A549 (cell line): ENCODE measurements around the gene SORCS2.

Source experiments
- CEBPB ChIP-seq, 2 experiments: fragments of >200 bp in 1 of 2; sonication (Bioruptor Twin) in 1 of 2; formaldehyde crosslinking in 1 of 2; IDR thresholded peaks; 2 replicates each; pipeline ENCODE4 v1.6.1; 2012 to 2016
- EP300 ChIP-seq, 2 experiments: fragments of >200 bp; sonication (Bioruptor Twin); formaldehyde crosslinking; IDR thresholded peaks; 2 replicates in 1 of 2; 3 replicates in 1 of 2; pipeline ENCODE4 v1.6.1; 2016 to 2017
- FOSL2 ChIP-seq, 2 experiments: fragments of 450-650 bp in 1 of 2; fragments of >200 bp in 1 of 2; sonication (Bioruptor Twin) in 1 of 2; formaldehyde crosslinking; IDR thresholded peaks; 2 replicates each; pipeline versions ENCODE4 v1.5.0 to v1.6.1; 2016 to 2020; ENCODE audit warnings: mild to moderate bottlenecking in 1 of 2, moderate library complexity in 1 of 2
- NFE2L2 ChIP-seq: fragments of 150-350 bp; conservative IDR thresholded peaks from 2 replicates; pipeline ENCODE4 v1.6.1; 2014; ENCODE audit warnings: low read length
- POLR2A ChIP-seq: IDR thresholded peaks from 2 replicates; pipeline ENCODE4 v1.6.1; 2012; ENCODE audit warnings: mild to moderate bottlenecking, low read length
- RAD21 ChIP-seq, 2 experiments: fragments of >200 bp in 1 of 2; sonication (Bioruptor Twin) in 1 of 2; formaldehyde crosslinking in 1 of 2; IDR thresholded peaks in 1 of 2; conservative IDR thresholded peaks in 1 of 2; 2 replicates in 1 of 2; 3 replicates in 1 of 2; pipeline ENCODE4 v1.6.1; 2012 to 2018; ENCODE audit warnings: inconsistent platforms in 1 of 2
- RFX5 ChIP-seq: fragments of 450-650 bp; IDR thresholded peaks from 2 replicates; pipeline ENCODE4 v1.7.1; 2014; ENCODE audit warnings: antibody characterized with exemption, mild to moderate bottlenecking, moderate library complexity
- ZSCAN20 ChIP-seq: fragments of 250-450 bp; sonication (Bioruptor Pico); IDR thresholded peaks from 2 replicates; pipeline ENCODE4 v1.8.0; 2022; ENCODE audit warnings: mild to moderate bottlenecking, moderate library complexity
- TF ChIP-seq, protein P1 (sequence below): fragments of >200 bp; sonication (Bioruptor Twin); formaldehyde crosslinking; IDR thresholded peaks from 3 replicates; pipeline ENCODE4 v1.5.1; 2016
- TF ChIP-seq, protein P2 (sequence below): IDR thresholded peaks from 2 replicates; pipeline ENCODE4 v1.6.1; 2012
- TF ChIP-seq, protein P3 (sequence below): fragments of >200 bp; sonication (Bioruptor Twin); formaldehyde crosslinking; IDR thresholded peaks from 3 replicates; pipeline ENCODE4 v1.6.1; 2016

DNA sequence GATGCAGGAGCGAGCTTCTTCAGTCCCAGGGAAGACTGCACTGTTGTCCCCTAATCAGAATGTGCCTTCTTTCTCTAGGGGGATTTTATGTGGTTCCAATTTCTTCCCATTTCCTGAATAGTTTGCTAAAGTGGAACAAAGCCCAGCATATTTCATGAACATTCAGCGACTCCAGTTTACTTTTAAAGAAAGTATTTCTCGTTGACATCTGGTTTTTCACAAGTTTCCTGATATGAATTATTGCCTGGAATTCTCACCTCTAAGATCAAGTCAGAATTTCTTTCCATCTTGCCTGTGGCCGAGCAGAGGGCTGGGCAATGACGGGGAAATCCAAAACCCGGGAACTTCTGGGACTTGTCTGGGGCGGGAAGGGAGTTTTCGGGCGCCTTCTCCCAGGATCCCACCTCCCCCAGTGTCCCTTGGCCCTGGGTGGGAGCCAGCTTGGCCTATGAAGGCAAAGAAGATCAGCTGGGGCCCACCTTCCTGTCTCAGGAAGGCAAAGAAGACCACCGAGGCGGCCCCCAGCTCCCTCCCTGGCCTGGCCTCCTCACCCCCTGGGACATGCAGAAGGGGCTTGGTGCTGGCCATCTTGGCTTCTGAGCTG lies 15.4 kb downstream of the SORCS2 start:
- TF ChIP-seq RFX5, result no peak
- TF ChIP-seq, protein P1, sequence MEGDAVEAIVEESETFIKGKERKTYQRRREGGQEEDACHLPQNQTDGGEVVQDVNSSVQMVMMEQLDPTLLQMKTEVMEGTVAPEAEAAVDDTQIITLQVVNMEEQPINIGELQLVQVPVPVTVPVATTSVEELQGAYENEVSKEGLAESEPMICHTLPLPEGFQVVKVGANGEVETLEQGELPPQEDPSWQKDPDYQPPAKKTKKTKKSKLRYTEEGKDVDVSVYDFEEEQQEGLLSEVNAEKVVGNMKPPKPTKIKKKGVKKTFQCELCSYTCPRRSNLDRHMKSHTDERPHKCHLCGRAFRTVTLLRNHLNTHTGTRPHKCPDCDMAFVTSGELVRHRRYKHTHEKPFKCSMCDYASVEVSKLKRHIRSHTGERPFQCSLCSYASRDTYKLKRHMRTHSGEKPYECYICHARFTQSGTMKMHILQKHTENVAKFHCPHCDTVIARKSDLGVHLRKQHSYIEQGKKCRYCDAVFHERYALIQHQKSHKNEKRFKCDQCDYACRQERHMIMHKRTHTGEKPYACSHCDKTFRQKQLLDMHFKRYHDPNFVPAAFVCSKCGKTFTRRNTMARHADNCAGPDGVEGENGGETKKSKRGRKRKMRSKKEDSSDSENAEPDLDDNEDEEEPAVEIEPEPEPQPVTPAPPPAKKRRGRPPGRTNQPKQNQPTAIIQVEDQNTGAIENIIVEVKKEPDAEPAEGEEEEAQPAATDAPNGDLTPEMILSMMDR, result no peak
- no peak for TF ChIP-seq ZSCAN20 (CRISPR knock-in tag)
- no peak for TF ChIP-seq FOSL2 (IDR thresholded peaks at IDR 0.05)
- no peak for TF ChIP-seq FOSL2 (CRISPR knock-in tag; IDR thresholded peaks at IDR 0.05)
- no peak for TF ChIP-seq NFE2L2
- TF ChIP-seq POLR2A, result no peak
- TF ChIP-seq, protein P2, sequence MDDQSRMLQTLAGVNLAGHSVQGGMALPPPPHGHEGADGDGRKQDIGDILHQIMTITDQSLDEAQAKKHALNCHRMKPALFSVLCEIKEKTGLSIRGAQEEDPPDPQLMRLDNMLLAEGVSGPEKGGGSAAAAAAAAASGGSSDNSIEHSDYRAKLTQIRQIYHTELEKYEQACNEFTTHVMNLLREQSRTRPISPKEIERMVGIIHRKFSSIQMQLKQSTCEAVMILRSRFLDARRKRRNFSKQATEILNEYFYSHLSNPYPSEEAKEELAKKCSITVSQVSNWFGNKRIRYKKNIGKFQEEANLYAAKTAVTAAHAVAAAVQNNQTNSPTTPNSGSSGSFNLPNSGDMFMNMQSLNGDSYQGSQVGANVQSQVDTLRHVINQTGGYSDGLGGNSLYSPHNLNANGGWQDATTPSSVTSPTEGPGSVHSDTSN, result no peak
- TF ChIP-seq CEBPB (IDR thresholded peaks at IDR 0.05), result no peak
- TF ChIP-seq, protein P3, sequence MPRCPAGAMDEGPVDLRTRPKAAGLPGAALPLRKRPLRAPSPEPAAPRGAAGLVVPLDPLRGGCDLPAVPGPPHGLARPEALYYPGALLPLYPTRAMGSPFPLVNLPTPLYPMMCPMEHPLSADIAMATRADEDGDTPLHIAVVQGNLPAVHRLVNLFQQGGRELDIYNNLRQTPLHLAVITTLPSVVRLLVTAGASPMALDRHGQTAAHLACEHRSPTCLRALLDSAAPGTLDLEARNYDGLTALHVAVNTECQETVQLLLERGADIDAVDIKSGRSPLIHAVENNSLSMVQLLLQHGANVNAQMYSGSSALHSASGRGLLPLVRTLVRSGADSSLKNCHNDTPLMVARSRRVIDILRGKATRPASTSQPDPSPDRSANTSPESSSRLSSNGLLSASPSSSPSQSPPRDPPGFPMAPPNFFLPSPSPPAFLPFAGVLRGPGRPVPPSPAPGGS, result no peak
- no peak for TF ChIP-seq RAD21 (conservative IDR thresholded peaks at IDR 0.05 in 1 of 2, IDR thresholded peaks at IDR 0.05 in 1 of 2)
- TF ChIP-seq EP300 (IDR thresholded peaks at IDR 0.05), result no peak
